ENCODE measurements around the gene MYO18B. TPM values are rescaled to one million over a fixed set of nuclear protein-coding genes. Genes with fewer than 3 reads are reported as not detected.

The MYO18B gene
- polyA plus RNA-seq, 3 donors: not detected

GRCh38 chr22:25964961-25965730, 223.2 kb downstream of the MYO18B start:
- Mint-ChIP-seq H3K27ac (no peak overlapping the region), H3K27me3 (ENCODE audit: low read depth in 3 of 3) (peaks cover 2 to 7% (median 5%) of the 10 kb centered on the region in 3 donors), H3K9me3 (peaks cover 0 to 9% (median 3%) of the 10 kb centered on the region in 7 donors), H3K4me3 (no peak overlapping the region), H3K4me1 (no peaks in the 10 kb centered on the region), H3K36me3 (no peaks in the 10 kb centered on the region)
- H3K27ac ChIP-seq (ENCODE audit: low read depth in 1 of 2, low read length in 2 of 2): no peak overlapping the region
- intact Hi-C loops (cut with micrococcal nuclease): no loop called here
- no peak overlapping the region for H2AFZ ChIP-seq (ENCODE audit: insufficient read depth, low read depth, low read length, poor library complexity, severe bottlenecking)
- no peaks in the 10 kb centered on the region for H3K9me3 ChIP-seq (replicated peaks in 1 of 2; ENCODE audit: control insufficient read depth in 1 of 2, insufficient read depth in 1 of 2, low read length in 2 of 2)
- no peaks in the 10 kb centered on the region for H4K20me1 ChIP-seq (ENCODE audit: insufficient read depth, low read length)
- H3K36me3 ChIP-seq (replicated peaks in 1 of 2; ENCODE audit: control insufficient read depth in 1 of 2, insufficient read depth in 2 of 2, low read length in 2 of 2): no peaks in the 10 kb centered on the region
- peaks cover 6 to 8% of the 10 kb centered on the region in 2 donors for H3K27me3 ChIP-seq (ENCODE audit: control insufficient read depth in 2 of 2, insufficient read depth in 2 of 2, low read length in 2 of 2)
- no peak overlapping the region for H3K4me2 ChIP-seq (replicated peaks; ENCODE audit: extremely low read depth, low read length, poor library complexity, severe bottlenecking)
- DNase-seq: no peak
- H3K4me3 ChIP-seq (replicated peaks in 1 of 3; ENCODE audit: low read depth in 2 of 3, low read length in 3 of 3): no peak overlapping the region
- no peaks in the 10 kb centered on the region for H3K4me1 ChIP-seq (ENCODE audit: control insufficient read depth in 1 of 2, insufficient read depth in 2 of 2, low read length in 2 of 2)
- TF ChIP-seq, protein P1, sequence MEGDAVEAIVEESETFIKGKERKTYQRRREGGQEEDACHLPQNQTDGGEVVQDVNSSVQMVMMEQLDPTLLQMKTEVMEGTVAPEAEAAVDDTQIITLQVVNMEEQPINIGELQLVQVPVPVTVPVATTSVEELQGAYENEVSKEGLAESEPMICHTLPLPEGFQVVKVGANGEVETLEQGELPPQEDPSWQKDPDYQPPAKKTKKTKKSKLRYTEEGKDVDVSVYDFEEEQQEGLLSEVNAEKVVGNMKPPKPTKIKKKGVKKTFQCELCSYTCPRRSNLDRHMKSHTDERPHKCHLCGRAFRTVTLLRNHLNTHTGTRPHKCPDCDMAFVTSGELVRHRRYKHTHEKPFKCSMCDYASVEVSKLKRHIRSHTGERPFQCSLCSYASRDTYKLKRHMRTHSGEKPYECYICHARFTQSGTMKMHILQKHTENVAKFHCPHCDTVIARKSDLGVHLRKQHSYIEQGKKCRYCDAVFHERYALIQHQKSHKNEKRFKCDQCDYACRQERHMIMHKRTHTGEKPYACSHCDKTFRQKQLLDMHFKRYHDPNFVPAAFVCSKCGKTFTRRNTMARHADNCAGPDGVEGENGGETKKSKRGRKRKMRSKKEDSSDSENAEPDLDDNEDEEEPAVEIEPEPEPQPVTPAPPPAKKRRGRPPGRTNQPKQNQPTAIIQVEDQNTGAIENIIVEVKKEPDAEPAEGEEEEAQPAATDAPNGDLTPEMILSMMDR (IDR thresholded peaks at IDR 0.05): no peak
- WGBS (ENCODE audit: insufficient coverage): no CpG with 5 or more reads among the region's 10 CpGs
- no peak overlapping the region for H3K9ac ChIP-seq (ENCODE audit: insufficient read depth, low read length, poor library complexity, severe bottlenecking)
- no peaks in the 10 kb centered on the region for H3K79me2 ChIP-seq (ENCODE audit: insufficient read depth, low read length)

DNA sequence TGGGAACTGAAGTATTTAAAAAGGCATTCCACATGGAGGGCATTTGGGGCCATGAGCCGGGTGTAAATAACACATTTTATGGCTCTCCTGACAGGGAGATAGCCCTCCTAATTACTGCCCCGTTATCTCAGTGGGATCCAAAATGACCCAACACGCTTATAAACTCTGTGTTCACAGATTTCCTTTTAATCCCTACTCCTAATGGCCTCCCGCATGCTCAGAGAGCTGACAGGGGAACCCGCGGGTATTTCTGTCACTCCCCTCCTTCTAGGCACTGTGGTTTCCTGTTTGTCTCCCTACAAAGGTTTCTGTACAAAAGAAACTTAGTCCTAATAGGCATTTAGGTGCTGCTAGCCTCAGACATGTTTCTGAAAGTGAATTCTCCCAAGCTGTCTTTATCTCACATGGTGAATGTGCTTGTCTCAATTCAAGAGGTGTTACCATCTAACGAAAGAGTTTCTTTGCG, 224.5 kb downstream of the MYO18B start:
- no peaks in the 10 kb centered on the region for H3K36me3 Mint-ChIP-seq
- H3K36me3 ChIP-seq (replicated peaks in 1 of 2; ENCODE audit: control insufficient read depth in 1 of 2, insufficient read depth in 2 of 2, low read length in 2 of 2): no peaks in the 10 kb centered on the region
- no peak overlapping the region for H3K27ac Mint-ChIP-seq
- TF ChIP-seq, protein P1 (IDR thresholded peaks at IDR 0.05): no peak
- H3K4me1 ChIP-seq (ENCODE audit: control insufficient read depth in 1 of 2, insufficient read depth in 2 of 2, low read length in 2 of 2): no peaks in the 10 kb centered on the region
- no peak overlapping the region for H3K27ac ChIP-seq (ENCODE audit: low read depth in 1 of 2, low read length in 2 of 2)
- peaks cover 0 to 7% (median 3%) of the 10 kb centered on the region in 7 donors for H3K9me3 Mint-ChIP-seq
- WGBS (ENCODE audit: insufficient coverage): 0% methylated on average over 6 of the region's 8 CpGs
- no peaks in the 10 kb centered on the region for H3K79me2 ChIP-seq (ENCODE audit: insufficient read depth, low read length)
- no peak overlapping the region for H3K4me3 ChIP-seq (replicated peaks in 1 of 3; ENCODE audit: low read depth in 2 of 3, low read length in 3 of 3)
- H3K9ac ChIP-seq (ENCODE audit: insufficient read depth, low read length, poor library complexity, severe bottlenecking): no peak overlapping the region
- no peak overlapping the region for H2AFZ ChIP-seq (ENCODE audit: insufficient read depth, low read depth, low read length, poor library complexity, severe bottlenecking)
- H3K27me3 ChIP-seq (ENCODE audit: control insufficient read depth in 2 of 2, insufficient read depth in 2 of 2, low read length in 2 of 2): peaks cover 6 to 8% of the 10 kb centered on the region in 2 donors
- no peaks in the 10 kb centered on the region for H3K9me3 ChIP-seq (replicated peaks in 1 of 2; ENCODE audit: control insufficient read depth in 1 of 2, insufficient read depth in 1 of 2, low read length in 2 of 2)
- no peak overlapping the region for H3K4me2 ChIP-seq (replicated peaks; ENCODE audit: extremely low read depth, low read length, poor library complexity, severe bottlenecking)
- H3K4me3 Mint-ChIP-seq: no peak overlapping the region
- DNase-seq: no peak
- intact Hi-C loops (cut with micrococcal nuclease): no loop called here
- no peaks in the 10 kb centered on the region for H3K4me1 Mint-ChIP-seq
- no peaks in the 10 kb centered on the region for H4K20me1 ChIP-seq (ENCODE audit: insufficient read depth, low read length)
- peaks cover 2 to 7% (median 3%) of the 10 kb centered on the region in 3 donors for H3K27me3 Mint-ChIP-seq (ENCODE audit: low read depth in 3 of 3)
